GM18508 (cell line): Measurements from ENCODE around the gene DCUN1D5.
A peak's percentile ranks its signal among the peaks of the same experiment; 100 is the strongest.

ENCODE experiments used
- ATAC-seq: cut with Tn5 transposase; IDR thresholded peaks from one replicate; pipeline ENCODE4 v1.9.1; 2021; ENCODE audit warnings: moderate number of reproducible peaks; ENCODE audit not compliant: insufficient read depth, unreplicated experiment

DCUN1D5 gene

GRCh38 chr11:103091801-103092524 is at the start of gene DCUN1D5:
DCUN1D5 (minus strand) TSS chr11:103092160; CDS start chr11:103091872, 288 bp downstream.
- ATAC-seq = peak; percentile 98

GRCh38 chr11:103125462-103125861 is 33.5 kb upstream of the DCUN1D5 start:
- no peak for ATAC-seq

- no peak for ATAC-seq
Observed at GRCh38 chr11:103114836-103115235, 22.9 kb upstream of the DCUN1D5 start.

GRCh38 chr11:103112364-103112763 is 20.4 kb upstream of the DCUN1D5 start:
- ATAC-seq = no peak

GRCh38 chr11:103111400-103111799 is 19.4 kb upstream of the DCUN1D5 start:
- ATAC-seq = no peak

GRCh38 chr11:103110391-103110790 is 18.4 kb upstream of the DCUN1D5 start:
- ATAC-seq = no peak

- no peak for ATAC-seq
Observed at GRCh38 chr11:103109818-103110388, 17.9 kb upstream of the DCUN1D5 start.

- ATAC-seq = peak; percentile 94
Observed at GRCh38 chr11:103108933-103109817, 17.2 kb upstream of the DCUN1D5 start, which contains the start of gene DYNC2H1. DYNC2H1 (plus strand) TSS chr11:103109426; CDS start chr11:103109575, 149 bp downstream.

- no peak for ATAC-seq
Observed at GRCh38 chr11:103097279-103097678, 5.3 kb upstream of the DCUN1D5 start.

- no peak for ATAC-seq
Observed at GRCh38 chr11:103091064-103091800, 728 bp downstream of the DCUN1D5 start.

GRCh38 chr11:103086461-103086860 is 5.5 kb downstream of the DCUN1D5 start:
- ATAC-seq = no peak

- no peak for ATAC-seq
Observed at GRCh38 chr11:103085758-103086365, 6.1 kb downstream of the DCUN1D5 start.

GRCh38 chr11:103079833-103080232 is 12.1 kb downstream of the DCUN1D5 start:
- ATAC-seq = no peak

GRCh38 chr11:103078710-103079109 is 13.2 kb downstream of the DCUN1D5 start:
- no peak for ATAC-seq

- ATAC-seq = no peak
Observed at GRCh38 chr11:103077554-103077953, 14.4 kb downstream of the DCUN1D5 start.

- ATAC-seq = no peak
Observed at GRCh38 chr11:103076361-103076760, 15.6 kb downstream of the DCUN1D5 start.

- no peak for ATAC-seq
Observed at GRCh38 chr11:103071008-103071407, 21.0 kb downstream of the DCUN1D5 start.

- ATAC-seq = no peak
Observed at GRCh38 chr11:103070142-103070541, 21.8 kb downstream of the DCUN1D5 start.

GRCh38 chr11:103069367-103069766 is 22.6 kb downstream of the DCUN1D5 start:
- ATAC-seq = no peak

GRCh38 chr11:103067118-103067517 is 24.8 kb downstream of the DCUN1D5 start:
- no peak for ATAC-seq
